ENCODE measurements around the gene MYADM. TPM values are rescaled to one million over a fixed set of nuclear protein-coding genes. Genes with fewer than 3 reads are reported as not detected.

The MYADM gene
- total RNA-seq, 2 experiments from 2014 or later = 64.7 to 69.9 TPM

DNA sequence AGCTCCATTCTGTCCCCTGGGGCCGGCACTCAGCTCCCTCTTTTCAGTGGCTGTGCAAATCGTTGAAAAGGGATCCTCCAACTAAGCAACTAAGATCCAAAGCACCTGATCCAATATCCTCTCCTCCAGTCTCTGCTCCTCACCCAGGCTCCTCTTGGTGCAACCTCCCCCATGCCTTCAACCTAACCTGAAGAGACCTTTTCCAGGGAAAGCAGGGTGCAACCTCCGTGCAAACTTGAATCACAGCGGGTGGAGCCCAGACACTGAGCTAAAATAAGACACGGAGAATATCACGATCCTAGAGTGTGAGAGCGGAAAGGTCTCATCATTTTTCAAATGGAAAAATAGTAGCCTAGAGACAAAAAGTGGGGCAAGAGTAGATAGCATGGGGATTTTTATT, 49.7 kb downstream of the MYADM start:
- no peaks in the 10 kb centered on the region for H3K36me3 Mint-ChIP-seq (ENCODE audit: low read depth)
- ATAC-seq (no peak), DNase-seq (no peak)
- no peaks in the 10 kb centered on the region for H3K4me1 Mint-ChIP-seq (ENCODE audit: low read depth)
- H3K27ac Mint-ChIP-seq = no peak overlapping the region
- no peak overlapping the region for H3K4me3 Mint-ChIP-seq
- ChIA-PET POLR2A (no interaction called here), CTCF (interaction anchor here (0.7 to 2.5 kb wide), 2 partner anchors 107 kb away, joined by 3 to 6 read pairs; no protein-coding TSS in a partner anchor)
- intact Hi-C loops (cut with micrococcal nuclease) = no loop called here
- no peaks in the 10 kb centered on the region for H3K9me3 Mint-ChIP-seq
- H3K27me3 Mint-ChIP-seq = peaks cover 9% of the 10 kb centered on the region
- TF ChIP-seq CTCF (IDR thresholded peaks at IDR 0.05) = no peak

Other genes with a start within 250 kb of the MYADM start
- not detected for gene DPRX, start 235.9 kb upstream of the MYADM start, total RNA-seq
- under 1 TPM in 1 of 2 experiments, not detected in 1; 0.07 TPM for gene NLRP12, start 43.6 kb upstream of the MYADM start, total RNA-seq
- under 1 TPM in 1 of 2 experiments, not detected in 1; 0.11 TPM for gene PRKCG, start 14.3 kb downstream of the MYADM start, total RNA-seq
- gene CACNG7, start 41.4 kb downstream of the MYADM start, total RNA-seq = not detected
- not detected for gene CACNG8, start 95.1 kb downstream of the MYADM start, total RNA-seq
- gene CACNG6, start 123.8 kb downstream of the MYADM start, total RNA-seq = not detected
- gene VSTM1, start 196.0 kb downstream of the MYADM start, total RNA-seq = not detected
- not detected for gene TARM1, start 213.5 kb downstream of the MYADM start, total RNA-seq
- gene OSCAR, start 232.9 kb downstream of the MYADM start, total RNA-seq = under 1 TPM; 0.68 to 0.76 TPM
- gene NDUFA3, start 235.0 kb downstream of the MYADM start, total RNA-seq = 10 to 100 TPM; 94.8 to 96.7 TPM
- gene TFPT, start 247.8 kb downstream of the MYADM start, total RNA-seq = 10 to 100 TPM; 27.7 to 28.1 TPM
- 10 to 100 TPM; 81.1 to 85.2 TPM for gene PRPF31, start 247.9 kb downstream of the MYADM start, total RNA-seq